Measurements from ENCODE around the gene NRG2.

Gene NRG2

DNA sequence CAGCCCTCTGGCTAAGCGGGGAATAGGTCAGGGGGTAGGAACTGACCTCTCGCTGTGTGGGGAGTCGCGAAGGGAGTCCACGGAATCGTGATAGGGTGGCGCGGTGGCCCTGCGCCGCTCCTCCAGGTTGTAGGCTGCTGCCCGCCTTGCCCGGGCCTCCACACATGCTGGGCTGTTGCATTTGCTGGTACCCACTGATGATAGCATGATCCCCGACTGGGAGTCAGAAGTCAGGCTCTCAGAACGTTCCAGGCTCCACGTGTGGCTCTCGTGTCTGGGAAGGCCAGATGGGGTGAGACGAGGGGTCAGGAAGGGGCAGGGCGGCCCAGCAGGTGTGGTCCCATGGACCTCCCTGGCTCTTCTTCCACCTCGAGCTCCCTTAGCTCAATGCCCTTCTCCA, 191.5 kb downstream of the NRG2 start:
- DNase-seq: no peak

GRCh38 chr5:139850423-139851016, 192.6 kb downstream of the NRG2 start:
- no peak for DNase-seq

DNA sequence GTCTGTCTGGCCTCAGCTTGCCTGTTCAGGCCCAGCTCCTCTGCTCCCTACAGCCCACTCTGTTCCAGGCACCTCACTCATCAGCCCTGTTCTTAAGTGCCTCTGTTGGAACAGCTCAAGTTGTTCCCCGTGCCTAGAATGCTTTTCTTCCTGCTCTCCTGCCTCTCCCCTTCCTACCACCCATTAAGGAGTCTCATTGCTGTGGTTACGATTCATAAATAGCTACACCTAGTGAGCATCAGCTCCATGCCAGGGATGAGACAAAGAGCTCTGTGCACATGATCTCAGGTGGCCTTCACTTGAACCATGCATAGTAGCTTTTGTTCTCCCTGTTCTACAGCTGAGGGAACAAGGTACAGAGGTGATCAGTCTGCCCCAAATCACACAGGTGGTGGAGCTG, 193.2 kb downstream of the NRG2 start:
- DNase-seq: no peak

- DNase-seq: no peak
Observed at GRCh38 chr5:139849501-139849900, 193.6 kb downstream of the NRG2 start.

DNA sequence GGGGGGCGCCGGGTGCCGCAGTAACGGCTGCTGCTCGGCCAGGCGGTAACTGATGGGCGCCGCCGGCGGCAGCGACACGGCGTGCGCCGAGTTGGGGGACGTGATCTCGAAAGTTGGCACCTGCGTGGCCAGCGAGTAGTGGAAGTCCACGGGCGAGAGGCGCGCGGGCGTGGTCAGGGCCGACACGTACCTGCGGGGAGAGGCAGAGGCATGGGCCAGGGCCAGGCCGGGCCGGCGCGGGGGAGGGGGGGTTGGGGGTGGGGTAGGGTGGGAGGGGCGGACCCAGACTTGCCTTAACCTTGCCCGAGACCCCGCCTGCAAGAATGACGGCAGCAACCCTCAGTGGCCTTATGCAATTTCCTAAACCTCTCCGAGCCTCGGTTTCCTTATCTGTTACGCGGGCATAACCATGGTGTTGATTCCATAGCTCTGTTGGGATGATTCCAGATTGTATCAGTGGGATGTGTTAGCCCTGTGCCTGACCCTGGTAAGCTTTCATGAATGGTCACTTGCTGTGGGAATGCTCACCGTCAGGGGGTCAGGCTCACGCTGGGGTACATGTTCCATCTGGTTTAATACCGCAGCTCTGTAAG, 194.5 kb downstream of the NRG2 start:
- no peak for DNase-seq

DNA sequence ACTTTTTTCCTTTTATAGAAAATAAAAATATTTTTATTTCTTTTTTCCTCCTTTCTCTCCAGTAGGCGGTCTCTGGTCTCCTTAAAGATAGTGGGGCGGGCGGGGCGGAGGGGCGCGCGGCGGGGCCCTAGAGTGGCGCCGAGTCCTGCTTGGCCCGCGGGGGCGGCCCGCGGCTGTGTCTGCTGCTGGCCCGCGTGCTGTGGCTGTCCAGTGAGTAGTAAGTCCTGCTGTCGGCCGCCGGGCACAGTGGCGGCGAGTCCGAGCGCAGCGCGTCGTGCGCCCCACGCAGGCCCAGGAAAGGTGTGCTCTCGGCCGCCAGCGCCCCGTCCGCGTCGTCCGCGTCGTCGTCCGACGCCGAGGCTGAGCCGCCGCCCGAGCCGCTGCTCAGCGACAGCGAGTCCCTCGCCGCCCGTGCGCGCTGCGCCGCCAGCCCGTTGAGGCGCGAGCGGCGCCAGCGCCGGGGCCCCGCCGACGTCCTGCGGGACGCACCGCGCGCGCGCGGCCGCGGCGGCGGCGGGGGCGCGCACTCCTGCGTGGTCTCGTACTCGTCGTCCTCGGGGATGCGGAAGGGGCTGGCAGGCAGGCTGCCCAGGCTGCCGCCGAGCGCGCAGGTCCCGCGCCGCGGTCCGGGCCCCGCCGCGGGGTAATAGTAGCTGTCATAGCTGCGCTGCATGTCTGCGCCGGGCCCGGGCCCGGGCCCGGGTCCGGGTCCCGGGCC, 195.2 kb downstream of the NRG2 start:
- no peak for DNase-seq

GRCh38 chr5:139847091-139847490, 196.0 kb downstream of the NRG2 start:
- DNase-seq: no peak

DNA sequence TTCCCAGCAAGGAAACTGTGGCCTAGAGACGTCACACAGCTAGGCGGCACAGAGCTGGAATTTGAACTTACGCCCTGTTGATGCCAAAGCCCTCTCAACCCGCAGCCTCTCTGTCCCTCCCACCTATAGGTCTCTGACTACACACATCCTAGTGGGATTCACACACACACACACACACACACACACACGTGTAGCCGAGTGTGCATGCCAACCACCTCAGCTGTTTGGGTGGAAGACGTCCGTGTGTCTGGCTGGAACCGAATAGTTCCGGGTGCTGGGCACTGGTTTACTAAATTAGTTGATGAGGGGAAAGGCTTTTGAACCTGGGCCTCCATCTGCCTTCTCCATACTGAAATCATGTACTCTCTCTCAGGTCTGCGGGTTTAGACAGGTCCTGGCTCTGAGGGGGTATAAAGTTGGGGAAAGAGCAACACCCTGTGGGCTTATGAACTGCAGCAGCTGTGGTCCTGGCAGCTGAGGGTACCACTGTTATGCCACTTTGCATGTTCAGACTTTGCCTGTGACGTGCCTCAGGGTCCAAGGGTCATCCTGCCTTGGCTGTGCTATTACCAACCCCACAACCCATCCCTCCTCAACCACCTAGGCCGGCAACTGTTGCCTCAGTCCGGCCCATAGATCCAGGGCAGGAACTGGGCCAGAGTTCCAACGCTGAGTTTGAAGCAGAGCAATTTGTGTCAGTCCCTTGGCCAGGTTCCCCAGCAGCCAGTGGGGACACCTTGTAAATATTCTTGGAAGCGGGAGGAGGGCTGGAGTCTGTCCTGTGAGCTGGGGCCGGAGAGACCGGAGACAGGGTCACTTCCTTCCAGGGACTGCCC, 197.0 kb downstream of the NRG2 start:
- no peak for DNase-seq

- no peak for DNase-seq
Observed at GRCh38 chr5:139844472-139845145, 198.5 kb downstream of the NRG2 start.

GRCh38 chr5:139843991-139844390, 199.1 kb downstream of the NRG2 start:
- no peak for DNase-seq

DNA sequence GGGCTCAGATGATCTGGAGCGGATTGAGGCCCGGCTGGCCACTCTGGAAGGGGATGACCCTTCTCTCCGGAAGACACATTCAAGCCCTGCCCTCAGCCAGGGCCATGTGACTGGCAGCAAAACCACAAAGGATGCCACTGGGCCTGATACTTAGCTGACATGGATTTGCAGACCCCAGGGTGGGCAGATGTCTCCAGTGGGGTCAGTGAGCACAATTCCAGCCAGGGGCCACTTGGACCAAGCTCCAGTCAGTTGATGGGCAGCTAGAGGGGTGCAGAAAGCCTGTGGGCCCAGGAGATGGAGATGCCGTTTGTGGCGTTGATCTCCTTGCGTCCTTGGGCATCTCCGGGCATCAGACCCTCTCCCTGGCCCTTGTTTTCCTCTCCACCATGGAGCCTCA, 200.8 kb downstream of the NRG2 start:
- DNase-seq: no peak

DNA sequence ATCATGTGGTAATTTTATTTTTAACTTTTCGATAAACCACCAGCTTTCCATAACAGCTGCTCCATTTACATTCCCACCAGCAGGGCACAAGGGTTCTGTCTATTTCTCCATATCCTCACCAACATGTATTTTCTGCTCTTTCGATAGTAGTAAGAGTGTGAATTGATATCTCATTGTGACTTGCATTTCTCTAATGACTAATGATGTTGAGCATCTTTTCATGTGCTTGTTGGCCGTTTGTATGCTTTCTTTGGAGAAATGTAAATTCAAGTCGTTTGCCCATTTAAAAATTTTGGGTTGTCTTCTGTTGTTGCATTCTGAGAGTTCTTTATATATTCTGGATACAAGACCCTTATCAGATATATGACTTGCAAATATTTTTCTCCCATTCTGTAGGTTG, 201.6 kb downstream of the NRG2 start:
- DNase-seq: no peak

DNA sequence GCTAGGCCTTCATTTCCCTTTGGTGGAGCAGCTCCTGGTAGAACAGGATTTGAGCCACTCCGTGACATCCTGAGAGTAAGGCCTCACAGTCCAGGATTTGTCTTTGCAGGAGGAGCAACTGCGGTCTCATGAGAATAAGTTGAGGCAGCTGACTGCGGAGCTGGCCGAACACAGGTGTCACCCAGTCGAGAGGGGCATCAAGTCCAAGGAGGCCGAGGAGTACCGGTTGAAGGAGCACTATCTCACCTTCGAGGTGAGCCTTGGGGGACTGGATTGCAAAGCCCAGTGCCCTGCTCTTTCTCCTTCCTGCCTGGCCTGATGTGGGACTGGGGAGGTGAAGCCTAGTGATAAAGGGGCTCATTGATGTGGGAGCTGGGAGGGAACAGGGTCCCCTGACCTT, 203.2 kb downstream of the NRG2 start:
- no peak for DNase-seq

DNA sequence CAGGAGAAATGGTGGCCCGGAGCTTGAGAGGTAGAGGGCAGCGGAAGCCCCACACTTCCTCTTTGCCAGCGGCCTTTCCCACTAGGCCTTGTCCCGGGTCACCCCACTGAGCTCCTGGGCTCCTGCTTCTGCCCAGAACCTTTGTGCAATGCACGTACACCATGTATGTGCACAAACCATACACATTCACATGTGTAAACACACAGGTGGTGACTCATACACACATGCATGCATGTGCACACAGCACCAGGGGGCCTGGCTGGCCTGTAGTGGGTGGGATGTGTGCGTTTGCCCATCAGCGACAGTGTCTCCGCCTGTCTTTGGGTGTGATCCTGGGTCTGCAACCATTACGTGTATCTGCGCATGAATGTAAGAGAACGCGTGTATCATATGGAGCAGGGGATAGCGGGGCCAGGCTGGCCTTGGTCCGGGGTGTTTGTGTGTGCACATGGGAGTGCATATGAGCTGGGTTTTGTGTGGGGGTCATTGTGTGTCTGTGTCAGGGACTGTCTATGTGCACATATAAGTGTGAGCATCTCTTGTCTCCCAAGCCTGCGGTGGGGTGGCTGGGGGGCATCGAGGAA, 203.8 kb downstream of the NRG2 start:
- no peak for DNase-seq

DNA sequence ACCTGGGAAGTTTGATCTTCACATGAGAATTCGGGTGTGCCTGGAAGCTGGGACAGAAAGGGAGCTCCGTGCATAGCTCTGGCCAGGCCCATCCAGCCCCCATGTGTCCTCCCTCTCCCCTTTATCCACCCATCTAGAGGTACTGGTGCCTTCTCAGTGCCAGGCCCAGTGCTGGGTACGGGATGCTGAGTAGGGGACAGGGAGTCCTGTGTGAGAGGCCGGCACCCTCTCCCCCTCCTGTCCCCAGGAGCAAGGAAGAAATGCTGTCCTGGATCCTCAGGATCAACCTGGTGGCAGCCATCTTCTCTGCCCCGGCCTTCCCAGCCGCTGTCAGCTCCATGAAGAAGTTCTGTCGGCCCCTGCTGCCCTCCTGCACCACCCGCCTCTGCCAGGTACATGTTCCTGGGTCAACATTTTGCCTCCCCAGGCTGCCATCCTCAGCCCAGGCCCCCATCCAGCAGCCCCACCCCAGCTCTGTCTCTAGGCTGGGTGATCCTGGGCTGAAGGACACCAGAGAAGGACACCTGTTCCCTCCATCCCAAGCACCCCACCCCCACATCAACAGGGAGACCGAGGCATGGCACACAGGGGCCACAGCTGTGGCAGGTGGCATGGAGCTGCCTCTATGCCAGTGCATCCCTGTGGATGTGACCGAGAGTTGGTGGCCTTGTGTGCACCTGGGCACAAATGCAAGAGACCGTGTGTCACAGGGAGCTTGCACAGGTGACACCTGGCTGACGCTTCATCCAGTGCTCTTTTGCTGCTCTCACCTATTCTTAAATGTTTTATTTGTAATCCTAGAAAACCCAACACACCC, 204.5 kb downstream of the NRG2 start:
- DNase-seq: no peak

DNA sequence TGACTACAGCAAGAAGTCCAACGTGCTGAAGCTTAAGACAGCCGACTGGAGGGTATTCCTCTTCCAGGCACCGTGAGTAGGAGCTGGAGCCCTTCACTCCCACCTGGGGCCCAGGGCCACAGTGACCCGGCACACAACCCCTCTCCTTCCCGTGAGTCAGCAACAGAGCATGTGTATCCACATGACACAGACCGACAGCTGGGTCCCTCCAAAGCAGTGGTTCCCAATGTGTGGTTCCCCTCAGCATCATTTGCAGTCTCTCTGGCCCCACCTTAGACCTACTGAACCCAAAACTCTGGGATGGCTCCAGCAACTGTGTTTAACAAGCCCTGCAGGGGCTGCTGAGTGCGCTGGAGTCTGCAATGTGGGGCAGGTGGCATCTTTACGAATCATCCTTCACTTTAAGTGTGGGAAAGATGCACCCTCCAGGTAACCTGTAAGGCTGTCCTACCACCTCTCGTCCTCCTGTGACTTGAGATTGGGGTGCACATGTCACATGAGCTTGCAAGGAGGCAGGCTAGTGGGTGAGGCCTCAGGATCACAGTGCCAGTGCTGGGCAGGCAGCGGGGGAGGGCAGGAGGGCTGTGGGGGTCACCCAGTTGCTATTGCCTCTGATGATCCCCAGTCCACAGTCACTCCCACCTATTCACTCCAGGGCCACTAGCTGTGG, 205.3 kb downstream of the NRG2 start:
- DNase-seq: no peak

DNA sequence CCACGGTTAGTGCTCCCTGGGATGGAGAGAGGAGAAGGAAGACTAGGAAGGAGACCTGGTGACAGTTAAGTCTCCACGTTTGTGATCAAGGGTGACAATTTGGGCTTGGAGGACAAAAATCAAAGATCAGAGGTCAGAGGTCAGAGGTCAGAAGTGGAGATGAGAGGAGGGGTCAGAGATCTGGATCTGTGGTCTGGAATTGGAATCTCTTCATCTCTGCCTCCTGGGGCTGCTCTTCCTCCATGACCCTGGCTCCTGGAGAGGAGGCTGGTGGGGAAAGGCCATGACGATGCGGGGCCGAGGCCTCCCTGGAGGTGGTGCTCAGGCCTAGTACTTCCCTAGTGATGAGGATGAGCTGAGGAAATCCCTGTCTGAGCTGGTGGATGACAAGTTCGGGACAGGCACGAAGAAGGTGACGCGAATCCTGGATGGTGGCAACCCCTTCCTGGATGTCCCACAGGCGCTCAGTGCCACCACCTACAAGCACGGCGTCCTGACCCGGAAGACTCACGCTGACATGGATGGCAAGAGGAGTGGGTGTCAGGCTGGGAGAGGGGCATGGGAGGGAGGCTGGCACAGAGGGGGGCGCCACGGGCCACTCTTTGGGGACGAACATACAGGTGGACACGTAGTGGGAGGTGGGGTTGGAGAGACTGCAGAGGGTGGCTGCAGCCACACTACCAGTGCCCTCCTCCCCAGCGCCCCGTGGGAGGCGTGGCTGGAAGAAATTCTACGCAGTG, 206.5 kb downstream of the NRG2 start:
- no peak for DNase-seq

DNA sequence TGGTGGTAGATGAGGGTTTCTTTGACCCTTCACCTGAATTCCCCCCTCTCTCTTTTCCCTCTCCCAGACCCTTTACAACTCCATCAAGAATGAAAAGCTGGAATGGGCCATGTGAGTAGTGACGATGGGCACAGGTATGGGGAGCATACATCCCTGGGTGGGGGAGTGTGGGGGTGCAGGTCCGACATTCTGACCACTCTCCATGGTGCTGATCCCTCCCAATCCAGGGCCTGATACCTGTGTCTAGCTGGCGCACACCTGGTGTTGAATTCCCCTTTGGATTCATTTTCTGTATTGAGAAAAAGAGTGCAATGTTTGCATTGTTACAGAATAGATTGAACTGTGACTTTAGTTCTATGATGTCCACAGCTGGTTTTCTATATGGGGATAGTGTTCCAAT, 207.4 kb downstream of the NRG2 start:
- DNase-seq: no peak

DNA sequence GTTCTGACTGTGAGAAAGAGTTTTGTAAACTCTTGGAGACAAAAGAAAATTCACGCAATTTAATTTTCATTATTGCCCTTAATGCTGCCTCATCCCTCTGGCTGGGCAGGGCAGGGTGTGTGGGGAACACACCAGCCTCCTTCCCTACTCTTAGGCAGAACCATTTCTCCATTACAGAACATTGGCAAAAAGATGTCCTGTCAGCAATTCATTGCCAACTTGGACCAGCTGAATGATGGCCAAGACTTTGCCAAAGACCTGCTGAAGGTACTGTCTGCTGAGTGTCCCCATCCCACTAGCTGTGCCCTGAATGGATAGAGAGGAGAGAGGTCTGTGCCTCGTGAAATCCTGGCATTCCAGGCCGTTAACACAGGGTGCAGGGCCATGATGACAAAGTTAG, 209.6 kb downstream of the NRG2 start:
- DNase-seq: no peak

GRCh38 chr5:139831624-139832023, 211.5 kb downstream of the NRG2 start:
- no peak for DNase-seq

DNA sequence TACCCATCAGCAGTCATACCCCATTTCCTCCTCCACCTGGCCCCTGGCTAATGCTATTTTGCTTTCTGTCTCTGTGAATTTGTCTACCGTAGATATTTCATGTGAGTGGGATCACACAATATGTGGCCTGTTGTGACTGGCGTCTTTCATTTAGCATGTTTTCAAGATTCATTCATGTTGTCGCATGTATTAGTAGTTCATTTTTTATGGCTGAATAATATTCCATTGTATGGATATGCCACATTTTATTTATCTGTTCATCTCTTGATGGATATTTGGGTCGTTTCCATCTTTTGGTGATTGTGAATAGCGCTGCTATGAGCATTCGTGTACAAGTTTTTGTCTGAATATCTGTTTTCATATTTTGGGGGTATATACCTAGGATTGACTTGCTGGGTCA, 213.6 kb downstream of the NRG2 start:
- DNase-seq: no peak
